Ovary (tissue), 3 donors: ENCODE measurements around the gene KCNK1.

Experiments used
- POLR2A ChIP-seq: fragments of 450-650 bp; IDR thresholded peaks from one replicate; pipeline ENCODE4 v1.6.1; 2017; ENCODE audit warnings: antibody characterized with exemption, mild to moderate bottlenecking, moderate library complexity
- TF ChIP-seq, protein P1 (sequence below), 3 donors: fragments of 450-650 bp in 2 of 3; fragments of 200-600 bp in 1 of 3; IDR thresholded peaks; one replicate each; pipeline versions ENCODE4 v1.5.1 to v1.8.0; 2016 to 2022; ENCODE audit warnings: antibody characterized with exemption in 3 of 3, mild to moderate bottlenecking in 1 of 3
- donor health status: DM: no; HTN: no; CAD: no.

DNA sequence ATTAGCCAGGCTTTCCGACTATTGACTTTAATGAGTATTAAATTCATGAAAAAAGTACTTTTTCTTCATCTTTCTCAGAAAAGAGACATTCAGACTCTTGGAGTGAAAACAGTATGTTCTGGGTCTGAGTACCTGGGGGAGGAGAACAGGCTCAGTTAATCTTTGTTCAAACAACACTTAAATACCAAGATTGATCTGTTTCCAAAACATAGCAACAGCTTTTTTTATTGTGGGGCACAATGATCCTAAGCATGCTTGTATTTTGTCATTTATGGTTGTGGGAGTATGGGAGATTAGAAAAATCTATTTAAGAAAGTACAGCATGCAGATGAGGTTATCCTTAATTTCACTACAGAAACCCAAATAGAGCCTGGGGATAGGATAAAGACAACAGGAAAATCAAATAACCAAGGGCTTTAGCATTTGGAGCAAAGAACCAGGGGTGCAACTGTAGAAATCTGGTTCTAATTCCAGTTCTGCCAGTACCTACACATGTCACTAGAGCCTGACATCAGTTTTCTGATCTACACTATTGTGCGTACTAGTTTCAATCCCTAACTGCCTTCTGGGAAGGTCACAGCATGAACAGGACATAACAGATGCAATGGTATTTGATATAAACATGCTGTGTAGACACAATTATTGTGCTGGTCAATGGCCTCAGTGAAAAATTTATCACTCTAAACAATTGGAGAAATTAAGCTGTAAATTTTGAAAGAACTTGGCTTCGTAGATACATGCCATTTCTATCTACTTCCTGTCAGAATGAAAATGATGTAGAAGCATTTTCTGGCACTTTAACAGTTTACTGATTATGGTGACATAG, 91.2 kb downstream of the KCNK1 start:
- TF ChIP-seq POLR2A = no peak
- TF ChIP-seq, protein P1, sequence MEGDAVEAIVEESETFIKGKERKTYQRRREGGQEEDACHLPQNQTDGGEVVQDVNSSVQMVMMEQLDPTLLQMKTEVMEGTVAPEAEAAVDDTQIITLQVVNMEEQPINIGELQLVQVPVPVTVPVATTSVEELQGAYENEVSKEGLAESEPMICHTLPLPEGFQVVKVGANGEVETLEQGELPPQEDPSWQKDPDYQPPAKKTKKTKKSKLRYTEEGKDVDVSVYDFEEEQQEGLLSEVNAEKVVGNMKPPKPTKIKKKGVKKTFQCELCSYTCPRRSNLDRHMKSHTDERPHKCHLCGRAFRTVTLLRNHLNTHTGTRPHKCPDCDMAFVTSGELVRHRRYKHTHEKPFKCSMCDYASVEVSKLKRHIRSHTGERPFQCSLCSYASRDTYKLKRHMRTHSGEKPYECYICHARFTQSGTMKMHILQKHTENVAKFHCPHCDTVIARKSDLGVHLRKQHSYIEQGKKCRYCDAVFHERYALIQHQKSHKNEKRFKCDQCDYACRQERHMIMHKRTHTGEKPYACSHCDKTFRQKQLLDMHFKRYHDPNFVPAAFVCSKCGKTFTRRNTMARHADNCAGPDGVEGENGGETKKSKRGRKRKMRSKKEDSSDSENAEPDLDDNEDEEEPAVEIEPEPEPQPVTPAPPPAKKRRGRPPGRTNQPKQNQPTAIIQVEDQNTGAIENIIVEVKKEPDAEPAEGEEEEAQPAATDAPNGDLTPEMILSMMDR (IDR thresholded peaks at IDR 0.05) = no peak
